HG02763 (cell line): ENCODE data around the gene TP53I11.

Experiments used
- ATAC-seq: cut with Tn5 transposase; IDR thresholded peaks from one replicate; pipeline ENCODE4 v1.9.1; 2021; ENCODE audit warnings: mild to moderate bottlenecking, moderate library complexity; ENCODE audit not compliant: unreplicated experiment

TP53I11 gene

DNA sequence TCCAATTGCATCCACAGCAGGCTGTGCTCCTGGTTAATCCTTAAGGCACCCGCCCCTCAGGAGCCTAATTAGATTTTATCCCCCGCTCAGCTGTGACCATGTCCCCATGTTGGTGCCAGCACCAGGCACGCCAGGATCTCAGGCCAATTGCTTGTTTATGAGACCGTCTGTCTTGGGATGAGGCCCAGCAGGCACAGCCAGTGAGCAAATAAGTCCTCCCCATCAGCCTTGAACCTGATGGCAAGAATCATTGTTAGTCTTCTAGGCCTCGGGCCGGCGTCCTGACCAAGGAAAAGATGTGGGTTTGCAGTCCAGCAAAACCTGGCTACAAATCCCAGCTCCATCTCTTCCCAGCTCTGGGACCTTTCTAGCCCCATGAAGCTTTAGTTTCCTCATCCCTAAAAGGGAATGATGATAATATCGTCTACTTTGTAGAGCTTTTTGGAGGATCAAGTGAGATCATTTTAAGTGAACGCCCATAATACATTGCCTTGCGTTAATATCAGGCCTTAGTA, 57.3 kb downstream of the TP53I11 start:
- no peak for ATAC-seq

DNA sequence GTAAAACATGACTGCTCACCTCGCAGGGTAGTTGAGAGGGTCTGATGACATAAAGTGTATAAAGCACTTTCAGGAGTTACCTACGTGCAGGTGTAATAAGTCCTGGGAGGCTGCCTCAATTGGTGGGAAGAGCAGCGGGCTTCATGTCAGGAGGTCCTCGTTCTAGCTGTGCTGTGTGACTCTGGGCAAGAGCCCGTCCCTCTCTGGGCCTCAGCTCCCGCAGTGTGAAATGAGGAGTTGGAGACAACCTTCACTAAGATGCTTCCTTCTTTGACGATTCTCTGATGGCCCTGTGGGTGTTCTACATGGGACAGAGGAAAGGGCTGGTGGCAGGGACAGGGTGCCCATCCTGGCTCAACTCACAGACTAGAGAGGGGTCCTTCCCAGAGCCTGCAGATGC, 57.8 kb downstream of the TP53I11 start:
- ATAC-seq, result no peak

DNA sequence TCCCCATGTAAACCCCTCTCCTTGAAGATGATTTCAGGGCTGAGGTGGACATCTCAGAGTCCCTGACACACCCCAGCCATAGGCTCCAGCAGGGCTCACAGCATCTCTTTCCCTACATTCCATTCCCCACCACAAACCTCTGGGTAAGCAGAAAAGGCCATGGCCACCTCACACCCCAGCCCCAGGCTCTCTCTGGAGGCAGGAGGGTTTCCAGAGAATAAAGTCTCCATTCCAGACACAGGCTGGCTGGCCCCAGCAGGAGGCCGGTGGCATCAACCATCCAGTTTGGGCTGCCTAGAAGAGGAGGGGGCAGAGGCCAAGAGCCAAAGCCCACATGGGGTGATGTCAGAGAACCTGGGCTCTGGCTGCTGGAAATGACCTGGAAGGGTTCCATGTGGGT, 61.4 kb downstream of the TP53I11 start:
- no peak for ATAC-seq

DNA sequence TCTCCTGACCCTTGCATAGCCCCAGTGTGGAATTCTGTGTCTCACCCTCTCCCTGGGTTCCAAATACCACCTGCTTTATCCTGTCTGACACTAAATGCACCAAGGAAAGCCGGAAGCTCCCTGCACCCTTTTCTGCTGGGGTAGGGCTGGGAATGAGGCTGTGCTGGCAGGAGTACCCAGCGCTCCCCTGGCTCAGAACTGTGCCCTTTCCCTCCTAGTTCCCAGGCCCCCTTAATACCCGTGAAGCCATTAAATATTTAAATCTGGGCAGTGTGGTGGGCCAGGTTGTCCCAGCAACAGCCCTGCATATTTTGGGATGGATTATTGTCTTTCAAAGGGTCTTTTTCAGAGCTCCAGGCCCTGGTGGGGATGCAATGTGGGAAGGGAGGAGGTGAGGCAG, 63.0 kb downstream of the TP53I11 start:
- no peak for ATAC-seq

DNA sequence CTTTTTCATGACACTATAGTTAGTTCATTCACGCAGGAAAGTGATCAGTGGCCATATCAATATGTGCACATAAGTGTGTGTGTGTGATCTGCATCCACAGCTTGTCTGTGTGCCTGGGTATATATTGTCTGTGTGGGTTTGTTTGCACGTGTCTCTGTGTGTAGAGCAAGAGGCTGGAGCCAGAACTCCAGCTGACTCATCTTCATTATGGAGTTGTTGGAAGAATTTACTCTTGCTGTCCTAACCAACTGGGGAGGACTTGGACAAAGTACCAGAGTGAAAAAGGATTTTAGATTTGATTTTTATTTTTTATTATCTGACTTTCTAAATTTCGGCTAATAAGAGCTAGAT, 63.9 kb downstream of the TP53I11 start:
- no peak for ATAC-seq

DNA sequence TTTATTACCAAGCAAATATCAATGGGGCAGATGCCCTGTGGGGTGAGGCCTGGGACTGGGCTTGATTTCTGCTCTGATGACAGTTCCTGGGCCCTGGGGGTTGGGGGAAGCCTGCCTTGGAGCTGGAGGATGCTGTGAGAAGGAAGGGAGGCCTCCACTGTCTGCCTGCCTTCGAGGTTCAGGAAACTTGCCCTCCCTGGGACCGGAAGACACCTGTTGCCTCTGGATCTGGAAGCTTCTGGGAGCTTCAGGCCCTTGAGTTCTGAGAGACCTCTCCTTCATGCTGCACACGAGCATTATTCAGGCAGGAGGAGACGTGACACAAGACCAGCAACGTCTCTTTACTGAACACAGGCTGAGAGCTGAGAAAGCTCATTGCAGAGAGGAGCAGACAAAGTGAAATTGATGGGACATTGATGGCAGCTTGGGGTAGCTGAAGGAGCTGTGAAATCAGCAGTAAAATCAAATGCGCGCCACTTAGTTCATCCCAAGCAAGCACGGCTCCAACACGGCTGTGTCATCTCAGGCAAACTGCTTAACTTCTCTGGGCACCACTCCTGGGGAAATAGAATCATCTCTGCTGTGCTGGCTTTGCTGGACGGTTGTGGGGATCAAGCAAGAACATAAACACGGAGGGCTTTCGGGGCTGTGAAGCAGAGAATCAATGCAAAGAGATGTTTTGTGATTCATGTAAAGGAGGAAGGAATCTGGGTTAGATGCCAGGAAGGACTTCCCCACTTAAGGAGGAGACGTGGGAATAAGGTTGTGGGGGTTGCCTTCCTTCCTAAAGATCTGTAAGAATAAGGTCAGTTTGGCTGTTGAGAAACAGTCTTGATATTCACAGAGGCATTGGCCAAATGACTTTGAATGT, 64.5 kb downstream of the TP53I11 start:
- ATAC-seq, result no peak

DNA sequence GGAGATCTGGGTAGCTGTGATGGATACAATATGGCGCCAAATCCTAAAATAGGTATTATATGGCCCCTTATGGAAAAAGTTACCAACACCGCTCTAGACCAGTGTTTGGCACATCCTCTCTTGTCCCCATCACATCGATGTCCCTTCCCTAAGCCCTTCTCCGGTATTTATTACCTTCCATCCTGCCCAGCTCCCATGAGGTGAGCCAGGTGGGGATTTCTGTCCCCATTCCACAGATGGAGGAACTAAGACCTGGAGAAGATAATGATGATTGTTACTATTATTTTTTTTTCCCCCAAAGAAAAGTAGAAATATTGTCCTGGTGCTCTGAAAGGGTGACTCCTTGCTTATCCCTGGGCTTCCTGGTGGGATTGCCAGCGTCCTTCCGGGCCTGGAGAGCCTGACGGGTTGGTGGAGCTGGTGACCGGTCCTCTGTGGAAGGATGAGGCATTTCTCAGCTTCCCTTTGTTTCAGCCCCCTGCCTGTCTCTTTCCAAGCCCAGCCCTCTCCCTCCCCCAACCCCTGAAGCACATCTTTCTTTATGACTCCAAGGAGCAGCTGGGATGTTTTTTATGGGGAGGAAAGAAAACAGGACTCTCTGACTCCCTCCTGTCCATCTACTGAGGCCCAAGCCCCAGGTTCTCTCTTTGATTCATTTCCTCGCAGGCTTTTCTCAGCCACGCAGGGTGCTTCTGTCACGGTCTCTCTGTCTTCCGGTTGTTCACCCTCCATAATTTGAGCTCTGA, 65.4 kb downstream of the TP53I11 start:
- ATAC-seq, result no peak

DNA sequence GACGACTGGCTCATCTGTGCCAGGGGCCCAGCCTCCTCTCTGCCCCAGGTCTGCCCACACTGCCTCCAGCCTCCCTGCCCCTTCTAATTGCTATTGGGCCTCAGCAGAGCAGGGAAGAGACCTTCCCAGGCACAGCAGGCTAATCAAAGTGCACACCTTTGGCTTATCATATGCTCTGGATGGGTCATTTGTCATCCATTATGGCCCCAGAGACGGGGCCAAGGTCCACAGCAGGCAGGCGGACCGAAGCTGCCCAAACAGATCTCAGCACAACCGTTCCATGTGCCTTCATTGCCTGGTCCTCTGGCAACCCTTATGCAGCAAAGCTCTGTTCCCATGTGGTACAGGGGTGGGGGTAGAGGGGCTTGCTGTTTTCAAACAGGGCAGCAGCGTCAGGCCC, 66.6 kb downstream of the TP53I11 start:
- no peak for ATAC-seq

DNA sequence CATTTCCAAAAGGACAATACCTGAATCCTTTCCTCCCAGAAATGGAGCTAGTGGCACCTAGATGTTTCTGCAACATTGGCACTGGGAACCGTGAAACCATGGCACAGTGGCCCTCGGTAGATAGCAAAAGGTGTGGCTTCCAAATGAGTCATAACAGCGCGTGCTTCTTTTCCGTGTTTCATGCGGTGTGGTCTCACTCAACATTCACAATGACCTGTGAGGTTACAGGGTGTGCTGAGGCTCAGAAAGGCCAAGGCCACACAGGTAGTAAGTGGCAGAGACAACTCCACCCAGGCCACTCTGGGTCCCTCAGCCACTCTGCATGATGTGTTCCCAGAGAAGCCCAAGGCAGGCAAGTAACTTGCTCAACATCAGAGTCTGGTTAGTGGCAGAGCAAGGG, 67.4 kb downstream of the TP53I11 start:
- ATAC-seq, result no peak
